GM21737 (cell line): ENCODE results near the gene BRWD1.
"Not testable (repeated sequence)": the region's sequence is repeated elsewhere in the genome, so short reads cannot be mapped to it uniquely, and the experiment has no call there.

Experiments used
- ATAC-seq: cut with Tn5 transposase; IDR thresholded peaks from one replicate; pipeline ENCODE4 v1.9.1; 2021; ENCODE audit warnings: mild to moderate bottlenecking, moderate library complexity; ENCODE audit not compliant: unreplicated experiment

The BRWD1 gene

DNA sequence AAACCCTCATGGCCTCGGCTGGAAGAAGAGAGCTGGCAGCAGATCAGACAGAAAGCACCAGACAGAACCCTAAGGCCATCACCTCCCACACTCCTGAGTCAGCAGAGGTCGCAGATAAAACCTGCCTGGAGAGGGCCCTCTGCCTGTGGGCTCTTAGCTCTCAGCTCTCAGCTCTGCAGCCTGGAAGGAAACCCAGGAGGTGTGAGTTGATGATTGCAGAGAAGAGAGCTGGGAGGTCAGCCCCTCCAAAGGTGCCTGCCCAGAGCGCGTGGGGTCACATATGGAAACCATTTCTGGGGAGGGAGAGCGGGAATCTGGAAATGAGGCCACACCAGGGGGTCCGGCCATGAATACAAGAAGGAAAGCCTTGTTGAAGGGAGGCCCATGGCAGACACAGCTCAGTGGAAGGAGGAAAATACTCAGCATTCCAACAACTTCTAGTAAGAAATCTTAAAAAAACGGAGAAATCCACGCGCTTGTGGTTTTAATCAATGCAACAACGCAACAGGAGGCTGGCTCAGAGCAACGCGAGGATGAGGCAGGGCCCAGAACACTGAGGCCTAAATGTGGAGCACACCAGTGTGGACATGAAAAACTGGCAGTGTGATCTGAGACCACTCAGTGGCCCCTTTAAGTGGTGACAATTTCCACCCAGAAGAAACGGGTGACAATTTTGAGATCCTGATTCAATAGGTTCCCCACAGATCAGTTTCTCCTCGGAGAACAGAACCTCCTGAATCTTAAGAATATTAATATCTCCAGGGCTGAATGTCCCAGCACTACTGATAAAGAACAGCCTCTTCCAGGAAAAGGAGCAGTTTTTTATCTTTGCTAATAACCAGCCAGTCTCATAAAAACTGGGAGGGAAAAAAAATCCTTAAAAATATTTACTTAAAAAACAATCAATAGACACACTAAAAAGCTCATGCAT lies 175.9 kb downstream of the BRWD1 start:
- ATAC-seq, result no peak

DNA sequence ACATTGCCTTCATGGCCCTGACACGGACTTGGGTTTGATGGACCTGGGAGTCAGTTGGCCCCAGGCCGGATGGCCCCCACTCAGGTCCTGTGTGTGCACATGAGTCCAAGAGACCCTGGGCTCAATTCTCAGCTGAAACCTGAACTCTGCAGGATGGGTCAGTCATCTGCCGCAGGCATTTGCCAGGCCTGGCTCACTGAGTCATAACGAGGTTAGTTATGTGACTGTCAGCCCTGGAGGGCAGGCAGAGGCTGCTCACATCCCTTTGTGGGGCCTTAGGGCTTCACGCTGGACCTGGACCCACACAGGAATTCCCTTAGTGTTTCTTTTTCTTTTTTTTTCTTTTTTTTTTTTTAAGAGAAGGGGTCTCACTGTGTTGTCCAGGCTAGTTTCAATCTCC lies 176.7 kb downstream of the BRWD1 start:
- no peak for ATAC-seq

DNA sequence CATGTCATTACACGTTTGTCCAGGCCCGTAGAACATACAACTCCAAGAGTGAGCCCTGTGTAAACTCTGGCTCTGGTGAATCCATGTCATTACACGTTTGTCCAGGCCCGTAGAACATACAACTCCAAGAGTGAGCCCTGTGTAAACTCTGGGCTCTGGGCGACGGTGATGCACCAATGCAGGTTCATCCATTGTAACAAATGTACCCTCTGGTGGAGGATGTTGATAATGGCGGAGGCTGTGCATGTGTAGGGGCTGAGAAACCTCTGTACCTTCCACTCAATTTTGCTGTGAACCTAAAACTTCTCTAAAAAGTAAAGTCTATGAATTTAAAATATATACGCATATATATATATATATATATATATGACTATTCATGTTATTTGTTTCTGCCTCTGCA lies 177.3 kb downstream of the BRWD1 start:
- not testable (repeated sequence) for ATAC-seq

DNA sequence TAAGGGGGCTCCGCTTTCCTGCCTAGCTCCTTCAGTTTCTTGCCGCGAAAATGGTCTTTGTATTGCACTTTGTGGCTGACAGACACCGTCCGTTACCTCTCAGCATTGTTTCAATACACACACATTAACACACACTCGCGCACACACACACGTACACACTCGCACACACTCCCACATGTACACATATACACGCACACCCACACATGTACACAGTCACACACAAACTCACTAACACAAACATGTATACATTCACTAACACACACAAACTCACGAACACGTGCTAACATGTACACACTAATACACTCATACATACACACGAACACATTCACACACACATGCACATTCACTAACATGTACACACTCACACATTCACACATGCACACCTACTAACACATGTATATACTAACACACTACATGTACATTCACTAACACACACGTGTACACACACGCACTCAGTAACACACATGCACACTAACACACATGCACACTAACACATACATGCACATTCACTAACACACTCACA lies 179.1 kb downstream of the BRWD1 start:
- no peak for ATAC-seq
